Fibroblast of the aortic adventitia (primary cell): ENCODE results near the gene SERPINA3. TPM values are rescaled to one million over a fixed set of nuclear protein-coding genes. Genes with fewer than 3 reads are reported as not detected.
"Not testable (repeated sequence)": the region's sequence is repeated elsewhere in the genome, so short reads cannot be mapped to it uniquely, and the experiment has no call there.

Experiments used
- DNase-seq: peaks from one replicate; pipeline ENCODE4 v3.0.0-alpha.2; 2010; ENCODE audit warnings: low read depth
- H3K4me3 ChIP-seq: 2 replicates; pipeline ENCODE4 v1.5.1; 2011; ENCODE audit warnings: low read depth, mild to moderate bottlenecking, control low read depth, low read length, moderate library complexity
- CTCF ChIP-seq: IDR thresholded peaks from 2 replicates; pipeline ENCODE4 v1.5.1; 2011; ENCODE audit warnings: mild to moderate bottlenecking, low read length, control low read depth, inconsistent platforms; ENCODE audit not compliant: insufficient read depth
- total RNA-seq: library from RNA; depleted of rRNA; stranded (reverse); fragments of >200 nt; gene quantifications from 2 replicates; pipeline ENCODE4 v1.2.3, GENCODE V29; 2012; ENCODE audit warnings: low replicate concordance

Gene SERPINA3
- total RNA-seq, 1 donor: 13.6 TPM

- H3K4me3 ChIP-seq: no peak overlapping the region
- no peak for TF ChIP-seq CTCF
- DNase-seq: peak; percentile 67
Measured at GRCh38 chr14:94575730-94576585, 36.2 kb upstream of the SERPINA3 start.

- H3K4me3 ChIP-seq, DNase-seq: not testable (repeated sequence)
Measured at GRCh38 chr14:94577472-94577871, 34.7 kb upstream of the SERPINA3 start.

GRCh38 chr14:94578712-94579111, 33.5 kb upstream of the SERPINA3 start:
- no peak for DNase-seq
- no peak overlapping the region for H3K4me3 ChIP-seq
- no peak for TF ChIP-seq CTCF

GRCh38 chr14:94581127-94581999, 30.8 kb upstream of the SERPINA3 start, which contains the start of gene SERPINA5:
Gene SERPINA5 (plus strand): TSS chr14:94581426. CDS start chr14:94587363, 5,937 bp downstream.
- no peak for DNase-seq
- no peak for TF ChIP-seq CTCF
- H3K4me3 ChIP-seq: no peak within 1 kb of the TSS

GRCh38 chr14:94582199-94582750, 29.9 kb upstream of the SERPINA3 start:
- H3K4me3 ChIP-seq: no peak overlapping the region
- no peak for TF ChIP-seq CTCF
- no peak for DNase-seq

- DNase-seq: no peak
- no peak for TF ChIP-seq CTCF
- no peak overlapping the region for H3K4me3 ChIP-seq
Measured at GRCh38 chr14:94582851-94583250, 29.3 kb upstream of the SERPINA3 start.

- no peak overlapping the region for H3K4me3 ChIP-seq
- TF ChIP-seq CTCF: no peak
- no peak for DNase-seq
Measured at GRCh38 chr14:94583557-94583956, 28.6 kb upstream of the SERPINA3 start.
